Central memory CD8-positive, alpha-beta T cell (primary cell): ENCODE data around the gene LDHAL6B.
"Not testable (repeated sequence)": the region's sequence is repeated elsewhere in the genome, so short reads cannot be mapped to it uniquely, and the experiment has no call there.

Experiments used
- ATAC-seq: fragments of 150-1000 bp; cut with Tn5 transposase; replicated peaks from 2 replicates; pipeline ENCODE4 v1.10.0; 2022; ENCODE audit warnings: mild to moderate bottlenecking, moderate FRiP score, moderate number of reproducible peaks; ENCODE audit not compliant: poor library complexity, severe bottlenecking; ENCODE audit errors: extremely low read depth
- DNase-seq, 2 donors: peaks; one replicate each; pipeline ENCODE4 v3.0.0; 2021; ENCODE audit warnings: low spot score in 2 of 2
- H3K27ac Mint-ChIP-seq: one replicate; pipeline ENCODE4 v1.8.0; 2022; ENCODE audit warnings: low read depth, mild to moderate bottlenecking, moderate library complexity, mixed read lengths
- H3K27me3 Mint-ChIP-seq: one replicate; pipeline ENCODE4 v1.8.0; 2022; ENCODE audit warnings: mixed read lengths
- H3K36me3 Mint-ChIP-seq: one replicate; pipeline ENCODE4 v1.8.0; 2022; ENCODE audit warnings: mild to moderate bottlenecking, moderate library complexity, mixed read lengths; ENCODE audit not compliant: insufficient read depth
- H3K4me1 Mint-ChIP-seq: one replicate; pipeline ENCODE4 v1.8.0; 2022; ENCODE audit warnings: mixed read lengths
- H3K4me3 Mint-ChIP-seq: one replicate; pipeline ENCODE4 v1.8.0; 2022; ENCODE audit warnings: mild to moderate bottlenecking, moderate library complexity, mixed read lengths
- H3K9me3 Mint-ChIP-seq: one replicate; pipeline ENCODE4 v1.8.0; 2022; ENCODE audit warnings: mixed read lengths

Gene LDHAL6B

DNA sequence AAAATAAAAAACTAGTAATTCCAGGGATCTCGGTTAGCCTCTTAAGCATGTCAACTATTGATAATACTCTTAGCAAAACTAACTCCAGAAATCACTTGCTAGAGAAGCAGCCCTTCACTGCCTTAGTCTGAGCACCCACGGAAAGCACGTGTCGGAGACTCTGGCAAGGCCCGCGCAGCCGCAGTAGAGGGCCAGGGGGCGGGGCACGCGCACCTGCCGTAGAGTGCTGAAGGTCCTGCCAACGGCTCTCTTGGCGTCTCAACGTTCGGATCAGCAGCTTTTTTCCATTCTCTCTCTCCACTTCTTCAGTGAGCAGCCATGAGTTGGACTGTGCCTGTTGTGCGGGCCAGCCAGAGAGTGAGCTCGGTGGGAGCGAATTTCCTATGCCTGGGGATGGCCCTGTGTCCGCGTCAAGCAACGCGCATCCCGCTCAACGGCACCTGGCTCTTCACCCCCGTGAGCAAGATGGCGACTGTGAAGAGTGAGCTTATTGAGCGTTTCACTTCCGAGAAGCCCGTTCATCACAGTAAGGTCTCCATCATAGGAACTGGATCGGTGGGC is at the start of gene LDHAL6B:
Gene LDHAL6B, plus strand, starts transcription at position 221 of the 561 bp plus-strand sequence. Its CDS starts 98 bp downstream, at position 319.
- Mint-ChIP-seq H3K4me1 (no peaks in the 10 kb centered on the region), H3K27ac (no peak within 1 kb of the TSS), H3K9me3 (no peaks in the 10 kb centered on the region), H3K27me3 (peaks cover 6% of the 10 kb centered on the region), H3K4me3 (no peak within 1 kb of the TSS), H3K36me3 (peaks cover 7% of the 10 kb centered on the region)
- ATAC-seq (no peak), DNase-seq (no peak)

DNA sequence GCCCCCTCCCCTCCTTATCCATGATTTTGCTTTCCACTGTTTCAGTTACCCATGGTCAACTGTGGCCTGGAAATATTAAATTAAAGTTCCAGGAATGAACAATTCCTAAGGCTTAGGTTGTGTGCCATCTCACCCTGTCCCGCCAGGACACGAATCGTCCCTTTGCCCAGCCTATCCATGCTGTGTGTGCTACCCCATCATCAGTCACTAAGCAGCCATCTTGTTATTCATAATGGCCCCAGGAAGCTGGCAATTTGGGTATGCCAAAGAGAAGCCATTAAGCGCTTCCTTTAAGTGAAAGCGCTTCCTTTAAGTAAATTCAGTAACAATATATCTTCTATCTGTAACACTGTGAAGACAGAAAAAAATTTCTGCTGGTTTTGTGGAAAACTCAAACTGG is 49.2 kb upstream of the LDHAL6B start:
- H3K36me3 Mint-ChIP-seq: peaks cover 1% of the 10 kb centered on the region
- no peaks in the 10 kb centered on the region for H3K27me3 Mint-ChIP-seq
- ATAC-seq (no peak), DNase-seq (no peak)
- no peaks in the 10 kb centered on the region for H3K9me3 Mint-ChIP-seq
- no peak overlapping the region for H3K4me3 Mint-ChIP-seq
- no peaks in the 10 kb centered on the region for H3K4me1 Mint-ChIP-seq
- H3K27ac Mint-ChIP-seq: no peak overlapping the region

DNA sequence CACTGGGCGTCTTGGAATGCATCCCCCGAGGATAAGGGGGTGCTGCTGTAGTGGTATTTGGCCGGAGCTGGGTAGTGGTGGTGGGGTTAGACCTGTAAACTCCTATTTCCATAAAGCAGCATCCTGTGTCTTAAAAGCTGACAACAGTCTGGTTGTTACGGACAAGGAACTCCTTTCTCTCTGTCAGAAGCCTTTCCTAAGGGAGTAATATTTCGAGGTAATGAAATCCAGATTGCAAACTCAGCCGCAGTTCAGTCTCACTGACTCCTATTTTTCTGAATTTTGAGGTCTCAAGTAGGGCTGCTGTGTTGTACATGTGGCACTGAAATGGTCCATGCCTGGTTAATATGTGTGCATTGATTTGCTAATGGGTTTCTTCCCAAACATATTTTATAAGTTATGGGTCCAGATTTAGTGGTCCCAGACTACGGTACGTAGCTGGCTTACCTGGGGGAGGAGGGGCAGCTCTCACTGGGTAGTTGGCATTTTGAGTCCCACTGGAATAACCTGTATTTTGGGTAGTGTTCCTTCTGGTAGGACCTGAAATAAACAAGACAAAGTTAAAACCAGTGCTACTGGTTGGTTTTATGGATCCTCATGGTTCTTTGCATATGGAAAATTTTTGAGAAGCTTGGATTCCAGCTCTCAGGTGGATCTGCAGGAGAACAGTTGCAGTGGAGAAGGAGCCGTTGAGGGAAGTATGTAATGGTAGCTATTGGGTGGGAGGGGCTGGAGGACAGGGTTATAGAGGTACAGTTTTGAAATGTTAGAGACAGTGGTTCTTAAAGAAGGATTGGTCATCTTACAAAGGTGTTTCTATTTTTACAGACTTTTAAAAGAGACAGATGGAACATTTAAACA is 48.6 kb upstream of the LDHAL6B start:
- ATAC-seq (no peak), DNase-seq (no peak)
- H3K36me3 Mint-ChIP-seq: peaks cover 3% of the 10 kb centered on the region
- H3K27me3 Mint-ChIP-seq: no peaks in the 10 kb centered on the region
- H3K4me1 Mint-ChIP-seq: no peaks in the 10 kb centered on the region
- no peaks in the 10 kb centered on the region for H3K9me3 Mint-ChIP-seq
- no peak overlapping the region for H3K27ac Mint-ChIP-seq
- H3K4me3 Mint-ChIP-seq: no peak overlapping the region

DNA sequence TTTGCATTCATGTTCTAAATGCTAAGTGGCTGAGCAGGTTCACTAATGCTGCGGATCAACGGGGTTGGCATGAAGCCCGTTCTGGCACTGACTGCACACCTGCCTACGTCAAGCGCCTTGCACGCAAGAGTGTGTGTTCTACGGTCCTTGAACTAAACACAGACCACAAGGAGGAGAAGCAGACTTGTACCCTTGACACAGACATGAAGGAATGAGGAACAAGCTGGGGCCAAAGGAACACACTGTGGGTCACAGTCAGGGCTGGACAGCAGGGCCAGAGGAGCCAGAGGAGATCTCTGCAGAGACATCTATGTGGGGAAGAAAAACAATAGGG is 48.0 kb upstream of the LDHAL6B start:
- DNase-seq (no peak), ATAC-seq (no peak)
- H3K4me3 Mint-ChIP-seq: no peak overlapping the region

DNA sequence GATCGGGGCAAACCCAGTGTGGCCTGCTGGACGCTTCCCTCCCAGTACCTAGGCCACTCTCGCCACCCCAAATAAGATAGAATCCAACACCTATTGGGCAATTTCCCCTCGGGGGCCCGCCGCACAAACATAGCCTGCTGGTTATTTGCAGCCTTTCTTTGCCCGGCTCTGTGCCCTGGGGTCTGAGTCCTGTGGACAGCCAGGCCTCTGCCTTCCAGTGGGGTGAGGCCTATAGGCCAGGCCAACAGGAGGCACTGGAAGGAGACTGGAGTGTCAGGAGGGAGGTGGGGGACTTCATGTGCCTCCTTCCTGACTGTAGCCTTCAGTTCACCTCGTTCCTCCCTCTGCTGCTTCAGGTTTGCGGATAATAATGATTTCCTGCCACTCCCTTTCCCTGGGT is 47.4 kb upstream of the LDHAL6B start:
- Mint-ChIP-seq H3K36me3 (peaks cover 3% of the 10 kb centered on the region), H3K27ac (no peak overlapping the region), H3K27me3 (no peaks in the 10 kb centered on the region), H3K4me3 (no peak overlapping the region), H3K9me3 (no peaks in the 10 kb centered on the region), H3K4me1 (no peaks in the 10 kb centered on the region)
- ATAC-seq: no peak
- DNase-seq: no peak

More for the DNA sequence above, 48.0 kb upstream of the LDHAL6B start:
- Mint-ChIP-seq H3K27me3 (no peaks in the 10 kb centered on the region), H3K4me1 (no peaks in the 10 kb centered on the region), H3K9me3 (no peaks in the 10 kb centered on the region), H3K36me3 (peaks cover 3% of the 10 kb centered on the region), H3K27ac (no peak overlapping the region)

DNA sequence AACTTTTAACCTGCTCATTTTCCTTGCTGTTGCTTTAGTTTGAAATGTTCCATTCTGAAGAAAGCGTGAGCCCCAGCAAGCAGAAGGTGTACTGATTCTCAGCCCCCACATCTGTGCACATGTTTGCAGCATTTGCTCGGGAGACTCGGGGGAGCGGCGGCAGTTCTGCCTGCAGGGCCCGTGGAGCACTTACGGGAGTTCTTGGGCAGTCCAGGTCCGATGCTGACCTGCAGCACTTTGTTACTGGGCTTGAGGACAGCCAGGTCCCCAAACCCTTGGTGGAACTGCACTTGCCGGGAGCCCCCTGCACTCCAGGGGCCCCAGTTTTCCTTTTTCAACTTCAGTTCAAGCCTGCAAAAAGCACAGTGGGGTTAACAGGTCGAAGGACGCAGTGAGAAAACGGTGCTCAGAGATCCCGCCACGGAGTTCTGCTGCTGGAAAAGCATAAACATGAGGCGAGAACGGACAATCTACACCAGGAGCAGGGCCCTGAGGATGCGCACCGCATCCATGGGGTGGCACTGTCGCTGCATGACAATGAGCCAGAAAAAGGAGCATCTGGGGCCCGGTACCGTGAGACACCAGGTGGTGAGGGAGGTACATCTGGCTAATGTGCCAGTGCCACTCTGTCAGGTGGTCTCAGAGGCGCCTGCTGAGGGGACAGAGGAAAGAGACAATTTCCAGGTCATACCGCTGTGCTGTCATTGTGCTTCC is 45.6 kb upstream of the LDHAL6B start:
- no peaks in the 10 kb centered on the region for H3K27me3 Mint-ChIP-seq
- DNase-seq (no peak), ATAC-seq (no peak)
- H3K4me1 Mint-ChIP-seq: no peaks in the 10 kb centered on the region
- no peak overlapping the region for H3K27ac Mint-ChIP-seq
- H3K4me3 Mint-ChIP-seq: no peak overlapping the region
- peaks cover 3% of the 10 kb centered on the region for H3K36me3 Mint-ChIP-seq
- H3K9me3 Mint-ChIP-seq: no peaks in the 10 kb centered on the region

DNA sequence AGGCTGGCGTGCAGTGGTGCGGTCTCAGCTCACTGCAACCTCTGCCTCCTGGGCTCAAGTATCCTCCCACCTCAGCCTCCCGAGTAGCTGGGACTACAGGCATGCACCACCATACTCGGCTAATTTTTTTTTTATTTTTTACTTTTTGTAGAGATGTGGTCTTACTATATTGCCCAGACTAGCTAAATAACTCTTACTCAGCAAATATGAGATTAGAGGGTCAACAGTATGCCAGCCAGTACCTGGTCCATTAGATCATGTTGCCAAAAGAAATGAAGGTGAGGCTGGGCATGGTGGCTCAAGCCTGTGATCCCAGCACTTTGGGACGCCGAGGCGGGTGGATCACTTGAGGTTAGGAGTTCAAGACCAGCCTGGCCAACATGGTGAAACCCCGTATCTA is 44.6 kb upstream of the LDHAL6B start:
- not testable (repeated sequence) for H3K36me3 Mint-ChIP-seq, H3K27me3 Mint-ChIP-seq, H3K4me3 Mint-ChIP-seq, H3K27ac Mint-ChIP-seq, DNase-seq, H3K4me1 Mint-ChIP-seq, H3K9me3 Mint-ChIP-seq, ATAC-seq

DNA sequence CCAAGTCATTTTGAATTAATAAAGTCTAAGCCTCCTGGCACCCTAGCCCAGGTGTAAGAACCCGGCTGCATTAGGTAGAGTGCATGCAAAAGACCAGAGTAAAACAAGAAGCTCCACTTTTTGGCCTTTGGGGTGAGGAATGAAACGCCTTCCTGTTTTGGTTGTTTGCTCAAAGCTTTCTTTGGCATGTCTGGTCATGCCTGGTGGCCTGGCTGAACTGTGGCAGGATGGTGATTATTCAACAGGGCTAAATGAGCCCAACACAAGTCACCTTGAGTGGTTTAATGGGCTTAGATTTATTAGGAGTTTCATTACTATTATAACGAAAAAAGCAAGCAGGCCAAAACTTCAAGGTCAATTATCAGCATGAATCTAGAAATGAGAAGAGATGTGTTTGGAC is 40.9 kb upstream of the LDHAL6B start:
- DNase-seq (no peak), ATAC-seq (no peak)
- Mint-ChIP-seq H3K4me3 (no peak overlapping the region), H3K9me3 (no peaks in the 10 kb centered on the region), H3K4me1 (no peaks in the 10 kb centered on the region), H3K27me3 (no peaks in the 10 kb centered on the region), H3K27ac (no peak overlapping the region), H3K36me3 (peaks cover 2% of the 10 kb centered on the region)

DNA sequence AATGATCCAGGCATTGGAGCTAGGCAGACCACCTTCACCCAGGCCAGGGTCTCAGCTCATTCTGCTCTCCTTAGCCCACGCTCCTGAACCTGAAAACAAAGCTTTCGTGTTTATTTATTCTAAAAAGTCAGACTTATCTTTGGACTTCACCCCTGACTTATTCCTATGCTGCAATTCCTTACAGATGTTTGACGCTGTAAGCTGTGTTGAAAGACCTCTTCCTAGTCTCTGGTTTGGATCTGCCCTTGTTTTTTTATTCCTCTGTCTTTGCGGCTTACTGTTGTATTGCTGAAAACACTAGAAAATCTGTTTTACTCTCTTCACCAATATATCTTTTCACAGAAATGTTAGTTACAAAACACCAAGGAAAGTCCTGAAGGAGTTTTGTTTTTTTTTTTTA is 40.5 kb upstream of the LDHAL6B start:
- Mint-ChIP-seq H3K36me3 (peaks cover 2% of the 10 kb centered on the region), H3K27ac (no peak overlapping the region), H3K4me1 (no peaks in the 10 kb centered on the region), H3K4me3 (no peak overlapping the region), H3K9me3 (no peaks in the 10 kb centered on the region), H3K27me3 (no peaks in the 10 kb centered on the region)
- no peak for DNase-seq
- ATAC-seq: no peak

DNA sequence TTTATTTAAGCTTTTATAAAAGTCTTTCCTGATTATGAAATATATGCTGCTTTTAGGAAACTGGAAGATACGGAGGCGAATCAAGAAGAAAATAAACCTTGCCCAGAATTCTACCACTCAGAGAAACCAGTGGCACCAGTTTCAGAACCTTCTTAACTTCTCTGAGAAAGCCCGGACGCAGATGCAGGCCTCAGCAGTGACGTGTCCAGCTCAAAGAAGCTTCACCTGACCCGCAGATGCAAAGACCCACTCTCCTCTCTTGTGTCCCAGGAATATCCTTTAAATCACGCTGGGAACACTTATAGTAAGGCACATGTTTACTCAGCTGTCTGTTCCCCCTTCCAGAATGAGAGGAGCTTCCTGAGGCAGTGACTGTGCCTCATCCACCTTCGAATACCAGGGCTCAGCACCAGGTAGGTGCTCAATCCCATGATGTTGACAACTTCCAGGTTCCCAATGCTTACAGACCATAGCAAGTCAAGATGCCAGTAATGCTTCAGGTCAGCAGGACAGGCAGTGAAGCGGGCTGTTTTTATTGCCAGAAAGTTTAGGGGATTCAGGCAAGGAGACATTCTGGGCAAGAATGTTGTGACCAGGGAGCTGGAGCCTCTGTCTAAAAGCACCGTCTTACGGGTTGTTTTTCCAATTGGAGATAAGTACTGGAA is 39.9 kb upstream of the LDHAL6B start:
- Mint-ChIP-seq H3K9me3 (no peaks in the 10 kb centered on the region), H3K27ac (no peak overlapping the region), H3K36me3 (peaks cover 2% of the 10 kb centered on the region), H3K4me3 (no peak overlapping the region), H3K4me1 (no peaks in the 10 kb centered on the region), H3K27me3 (no peaks in the 10 kb centered on the region)
- no peak for ATAC-seq
- DNase-seq: no peak

DNA sequence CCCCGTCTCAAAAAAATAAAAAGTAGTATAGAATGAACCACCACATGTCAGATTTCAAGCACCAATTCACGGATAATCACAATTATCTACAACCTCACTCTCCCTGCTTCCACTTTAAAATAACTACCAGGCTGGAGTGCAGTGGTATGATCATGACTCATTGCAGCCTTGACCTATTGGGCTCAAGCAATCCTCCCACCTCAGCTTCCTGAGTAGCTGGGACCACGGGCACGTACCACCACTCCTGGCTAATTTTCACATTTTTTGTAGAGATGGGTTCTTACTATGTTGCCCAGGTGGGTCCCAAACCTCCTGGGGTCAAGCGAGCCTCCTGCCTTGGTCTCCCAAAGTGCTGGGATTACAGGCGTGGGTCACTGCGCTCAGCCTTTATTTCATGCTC is 38.1 kb upstream of the LDHAL6B start:
- H3K27me3 Mint-ChIP-seq: no peaks in the 10 kb centered on the region
- no peak for ATAC-seq
- no peak overlapping the region for H3K4me3 Mint-ChIP-seq
- no peaks in the 10 kb centered on the region for H3K36me3 Mint-ChIP-seq
- no peaks in the 10 kb centered on the region for H3K4me1 Mint-ChIP-seq
- DNase-seq: no peak
- H3K27ac Mint-ChIP-seq: no peak overlapping the region
- H3K9me3 Mint-ChIP-seq: no peaks in the 10 kb centered on the region

DNA sequence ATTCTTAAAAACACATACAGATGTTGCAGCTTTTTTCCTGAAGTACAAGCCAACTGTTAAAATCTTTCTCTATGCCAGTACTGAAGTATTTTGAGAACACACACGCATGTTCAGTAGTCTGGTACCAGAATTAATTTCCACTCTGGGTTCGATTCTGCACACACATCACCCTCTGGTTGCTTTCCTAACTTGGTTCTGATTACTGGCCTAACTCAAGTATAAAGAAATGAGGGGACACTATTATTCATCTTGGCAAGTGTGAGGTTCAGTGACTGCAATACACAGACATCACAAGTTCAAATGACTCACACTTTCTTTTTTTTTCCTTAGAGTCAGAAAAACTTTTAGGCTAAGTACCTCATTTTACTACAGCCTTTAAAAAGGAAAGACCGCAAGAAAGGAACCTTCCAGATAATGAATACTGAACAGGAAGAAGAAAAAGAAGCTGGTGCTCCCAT is 37.4 kb upstream of the LDHAL6B start:
- ATAC-seq (no peak), DNase-seq (no peak)
- Mint-ChIP-seq H3K27ac (no peak overlapping the region), H3K4me3 (no peak overlapping the region), H3K36me3 (no peaks in the 10 kb centered on the region), H3K27me3 (no peaks in the 10 kb centered on the region), H3K4me1 (no peaks in the 10 kb centered on the region), H3K9me3 (no peaks in the 10 kb centered on the region)
